RWPE2 (cell line): Measurements from ENCODE around the gene CDH4.

Experiments used
- ATAC-seq: fragments of 200-7000 bp; cut with Tn5 transposase; 3 replicates; pipeline ENCODE4 v1.9.1; 2021; ENCODE audit warnings: low read depth
- DNase-seq: peaks from one replicate; pipeline ENCODE4 v3.0.0-alpha.2; 2020; ENCODE audit warnings: low spot score
- H3K27ac ChIP-seq: fragments of 450-650 bp; 2 replicates; pipeline ENCODE4 v1.5.1; 2017; ENCODE audit warnings: mild to moderate bottlenecking; ENCODE audit not compliant: poor library complexity, severe bottlenecking
- H3K27me3 ChIP-seq: fragments of 250-450 bp; sonication (Bioruptor Pico); 2 replicates; pipeline ENCODE4 v1.5.1; 2021; ENCODE audit warnings: mild to moderate bottlenecking, moderate library complexity; ENCODE audit not compliant: insufficient read depth, poor library complexity, severe bottlenecking
- H3K36me3 ChIP-seq: fragments of 250-450 bp; sonication (Bioruptor Pico); 2 replicates; pipeline ENCODE4 v1.5.1; 2020; ENCODE audit warnings: low read depth, mild to moderate bottlenecking, moderate library complexity
- H3K4me1 ChIP-seq: fragments of 250-450 bp; sonication (Bioruptor Pico); 2 replicates; pipeline ENCODE4 v1.5.1; 2021; ENCODE audit warnings: mild to moderate bottlenecking, moderate library complexity; ENCODE audit not compliant: insufficient read depth, poor library complexity, severe bottlenecking
- H3K4me3 ChIP-seq: fragments of 250-450 bp; sonication (Bioruptor Pico); 2 replicates; pipeline ENCODE4 v1.5.1; 2021; ENCODE audit warnings: mild to moderate bottlenecking, moderate library complexity; ENCODE audit not compliant: severe bottlenecking
- H3K9me3 ChIP-seq: fragments of 250-450 bp; sonication (Bioruptor Pico); 2 replicates; pipeline ENCODE4 v1.5.1; 2021; ENCODE audit warnings: mild to moderate bottlenecking, moderate library complexity; ENCODE audit not compliant: severe bottlenecking
- CTCF ChIP-seq: fragments of 450-650 bp; IDR thresholded peaks from one replicate; pipeline ENCODE4 v1.5.1; 2017; ENCODE audit warnings: mild to moderate bottlenecking, moderate library complexity; ENCODE audit not compliant: poor library complexity, severe bottlenecking

The CDH4 gene

GRCh38 chr20:61694682-61695081 lies 442.6 kb downstream of the CDH4 start:
- no peak overlapping the region for H3K27ac ChIP-seq
- H3K4me3 ChIP-seq: no peak overlapping the region
- DNase-seq: peak; percentile 80
- H3K36me3 ChIP-seq: no peaks in the 10 kb centered on the region
- TF ChIP-seq CTCF: no peak
- ATAC-seq: no peak
- H3K9me3 ChIP-seq: no peaks in the 10 kb centered on the region
- H3K4me1 ChIP-seq: no peaks in the 10 kb centered on the region
- H3K27me3 ChIP-seq: peaks cover 3% of the 10 kb centered on the region

DNA sequence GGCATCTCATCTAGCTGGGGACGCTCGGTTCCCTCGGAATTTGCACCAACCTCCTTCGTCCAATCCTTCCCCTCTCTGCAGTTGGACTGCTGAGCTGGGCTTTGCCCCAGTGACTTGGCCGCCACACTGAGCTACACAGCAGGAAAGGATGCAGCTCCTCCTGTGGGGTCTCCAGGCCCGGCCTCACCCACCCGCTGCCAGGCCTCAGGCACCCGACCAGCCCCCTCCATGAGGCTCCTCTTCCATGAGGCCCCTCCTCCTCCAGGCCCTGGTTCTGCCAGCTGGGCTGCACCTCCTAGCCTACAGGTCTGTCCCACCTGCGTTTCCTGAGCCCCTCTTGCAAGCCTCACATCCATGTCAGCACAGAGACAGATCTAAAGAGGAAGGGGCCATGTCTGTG lies 443.7 kb downstream of the CDH4 start:
- H3K4me1 ChIP-seq: no peaks in the 10 kb centered on the region
- no peak overlapping the region for H3K4me3 ChIP-seq
- peaks cover 3% of the 10 kb centered on the region for H3K27me3 ChIP-seq
- DNase-seq (no peak), ATAC-seq (no peak)
- H3K9me3 ChIP-seq: no peaks in the 10 kb centered on the region
- no peak overlapping the region for H3K27ac ChIP-seq
- H3K36me3 ChIP-seq: no peaks in the 10 kb centered on the region
- no peak for TF ChIP-seq CTCF

DNA sequence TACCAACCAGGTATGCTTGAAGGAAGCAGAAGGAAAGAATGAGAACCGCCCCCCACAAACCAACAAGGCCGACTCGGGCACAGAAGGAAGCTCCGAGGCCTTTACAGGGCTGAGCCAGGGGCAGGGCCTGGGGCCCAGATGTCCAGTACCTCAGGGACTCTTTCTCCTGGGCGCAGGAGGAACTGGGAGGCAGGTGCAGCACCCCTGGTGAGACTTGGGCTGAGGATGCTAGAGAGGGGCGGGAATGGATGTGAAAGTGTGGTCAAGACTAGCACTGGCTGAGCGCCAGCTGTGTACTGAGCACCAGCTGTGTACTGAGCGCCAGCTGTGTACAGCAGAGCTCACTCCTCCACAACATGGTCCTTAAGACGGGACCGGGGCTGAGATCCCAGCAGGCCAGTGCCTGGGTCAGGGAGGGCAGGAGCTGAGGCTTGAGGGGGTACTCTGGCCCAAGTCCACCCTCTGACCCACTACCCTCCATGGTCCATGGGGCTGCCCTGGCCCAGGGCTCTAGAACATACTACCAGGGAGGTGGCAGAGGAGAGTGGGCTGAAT lies 444.2 kb downstream of the CDH4 start:
- H3K36me3 ChIP-seq: no peaks in the 10 kb centered on the region
- peaks cover 3% of the 10 kb centered on the region for H3K27me3 ChIP-seq
- TF ChIP-seq CTCF: no peak
- no peaks in the 10 kb centered on the region for H3K4me1 ChIP-seq
- H3K9me3 ChIP-seq: no peaks in the 10 kb centered on the region
- no peak overlapping the region for H3K4me3 ChIP-seq
- no peak for DNase-seq
- H3K27ac ChIP-seq: no peak overlapping the region
- ATAC-seq: no peak

GRCh38 chr20:61697666-61698597 lies 445.9 kb downstream of the CDH4 start:
- H3K4me1 ChIP-seq: no peaks in the 10 kb centered on the region
- ATAC-seq (no peak), DNase-seq (no peak)
- H3K4me3 ChIP-seq: no peak overlapping the region
- no peaks in the 10 kb centered on the region for H3K27me3 ChIP-seq
- H3K9me3 ChIP-seq: no peaks in the 10 kb centered on the region
- no peak overlapping the region for H3K27ac ChIP-seq
- no peaks in the 10 kb centered on the region for H3K36me3 ChIP-seq
- TF ChIP-seq CTCF: no peak
